PC-3 (cell line): ENCODE results near the gene COL9A3. TPM values are rescaled to one million over a fixed set of nuclear protein-coding genes. Genes with fewer than 3 reads are reported as not detected.

Experiments used
- ATAC-seq: fragments of 200-7000 bp; cut with Tn5 transposase; 2 replicates; pipeline ENCODE4 v1.9.1; 2020; ENCODE audit warnings: mild to moderate bottlenecking, moderate library complexity
- BruUV-seq: library from RNA; stranded (reverse); fragments of 400-500 nt; replicated peaks from 2 replicates; lab custom pipeline; 2021; lab: Mats Ljungman, UMichigan
- CTCF ChIA-PET: fragments of 300-600 bp; sonication (Branson Sonifier 250); formaldehyde crosslinking; loops from one replicate; lab custom pipeline; 2022; ENCODE audit warnings: antibody characterized with exemption; lab: Charles Lee
- POLR2A ChIA-PET: fragments of 300-600 bp; sonication (Branson Sonifier 250); formaldehyde crosslinking; loops from one replicate; lab custom pipeline; 2022; ENCODE audit warnings: antibody characterized with exemption; ENCODE audit not compliant: unreplicated experiment; lab: Charles Lee
- DNase-seq: peaks from one replicate; pipeline ENCODE4 v3.0.0-alpha.2; 2015
- H2AFZ ChIP-seq: fragments of 300-600 bp; sonication (generic); 2 replicates; pipeline ENCODE4 v1.6.0; 2016; ENCODE audit warnings: antibody characterized with exemption, low read length
- H3F3A ChIP-seq: fragments of 300-600 bp; sonication (generic); one replicate; pipeline ENCODE4 v1.6.0; 2017; ENCODE audit warnings: antibody characterized with exemption, low read length, control low read depth, mild to moderate bottlenecking; ENCODE audit not compliant: unreplicated experiment
- H3K27ac ChIP-seq: fragments of 300-600 bp; sonication (generic); 2 replicates; pipeline ENCODE4 v1.5.1; 2016; ENCODE audit warnings: mild to moderate bottlenecking, low read length
- H3K27me3 ChIP-seq: fragments of 300-600 bp; sonication (generic); 2 replicates; pipeline ENCODE4 v1.6.1; 2016; ENCODE audit warnings: low read length, mixed read lengths
- H3K36me3 ChIP-seq: fragments of 300-600 bp; sonication (generic); 2 replicates; pipeline ENCODE4 v1.6.1; 2016; ENCODE audit warnings: low read depth, mixed run types, low read length, mixed read lengths
- H3K4me1 ChIP-seq: fragments of 300-600 bp; sonication (generic); 2 replicates; pipeline ENCODE4 v1.5.1; 2016; ENCODE audit warnings: low read length; ENCODE audit not compliant: insufficient read depth
- H3K4me2 ChIP-seq: fragments of 300-600 bp; sonication (generic); 2 replicates; pipeline ENCODE4 v1.6.0; 2016; ENCODE audit warnings: low read length
- H3K4me3 ChIP-seq: fragments of 300-600 bp; sonication (generic); 2 replicates; pipeline ENCODE4 v1.5.1; 2016; ENCODE audit warnings: mild to moderate bottlenecking, low read length, mixed read lengths
- H3K79me2 ChIP-seq: fragments of 300-600 bp; sonication (generic); 2 replicates; pipeline ENCODE4 v1.6.1; 2017; ENCODE audit warnings: low read length, mixed read lengths
- H3K9ac ChIP-seq: fragments of 300-600 bp; sonication (generic); 2 replicates; pipeline ENCODE4 v1.6.0; 2016; ENCODE audit warnings: mild to moderate bottlenecking, low read length
- H3K9me2 ChIP-seq: fragments of 300-600 bp; sonication (generic); replicated peaks from 2 replicates; pipeline ENCODE4 v1.6.1; 2016; ENCODE audit warnings: mixed run types, low read length, mixed read lengths
- H3K9me3 ChIP-seq: fragments of 300-600 bp; sonication (generic); 2 replicates; pipeline ENCODE4 v1.6.1; 2016; ENCODE audit warnings: low read length, mixed read lengths
- H4K20me1 ChIP-seq: fragments of 300-600 bp; sonication (generic); 2 replicates; pipeline ENCODE4 v1.6.1; 2016; ENCODE audit warnings: low read length, mixed read lengths
- EZH2 ChIP-seq: fragments of 300-600 bp; sonication (generic); IDR thresholded peaks from one replicate; pipeline ENCODE4 v1.6.1; 2017; ENCODE audit warnings: antibody characterized with exemption, mild to moderate bottlenecking, low read length; ENCODE audit not compliant: unreplicated experiment
- EZH2phosphoT487 ChIP-seq: fragments of 300-600 bp; sonication (generic); IDR thresholded peaks from 2 replicates; pipeline ENCODE4 v1.6.1; 2018; ENCODE audit warnings: mild to moderate bottlenecking, antibody characterized with exemption, low read length, borderline replicate concordance
- intact Hi-C: fragments of 100-400 bp; cut with micrococcal nuclease; formaldehyde crosslinking; loops from 2 replicates; pipeline ENCODE4 v1.9.0; 2023
- total RNA-seq: library from RNA; depleted of rRNA; stranded (reverse); fragments of >200 nt; gene quantifications from 2 replicates; pipeline ENCODE4 v1.2.3, GENCODE V29; 2014
- TF ChIP-seq, protein P1 (sequence below): fragments of 300-600 bp; sonication (generic); conservative IDR thresholded peaks from 2 replicates; pipeline ENCODE4 v1.5.1; 2017; ENCODE audit warnings: antibody characterized with exemption, low read depth, mild to moderate bottlenecking, low read length

COL9A3 gene
- total RNA-seq, 1 experiment from 2014 or later: 14.3 TPM

GRCh38 chr20:62831361-62831788, 14.5 kb downstream of the COL9A3 start:
- no peaks in the 10 kb centered on the region for H3F3A ChIP-seq
- no peaks in the 10 kb centered on the region for H3K79me2 ChIP-seq
- H2AFZ ChIP-seq: no peak overlapping the region
- H3K9ac ChIP-seq: no peak overlapping the region
- H3K36me3 ChIP-seq: no peaks in the 10 kb centered on the region
- H3K9me2 ChIP-seq: no peaks in the 10 kb centered on the region
- no peaks in the 10 kb centered on the region for H3K9me3 ChIP-seq
- no TSS peak for BruUV-seq
- no peaks in the 10 kb centered on the region for H4K20me1 ChIP-seq
- H3K27ac ChIP-seq: no peak overlapping the region
- H3K4me1 ChIP-seq: peaks cover 25% of the 10 kb centered on the region
- intact Hi-C loops: no loop called here
- TF ChIP-seq EZH2phosphoT487 (no peak), EZH2 (no peak)
- TF ChIP-seq, protein P1, sequence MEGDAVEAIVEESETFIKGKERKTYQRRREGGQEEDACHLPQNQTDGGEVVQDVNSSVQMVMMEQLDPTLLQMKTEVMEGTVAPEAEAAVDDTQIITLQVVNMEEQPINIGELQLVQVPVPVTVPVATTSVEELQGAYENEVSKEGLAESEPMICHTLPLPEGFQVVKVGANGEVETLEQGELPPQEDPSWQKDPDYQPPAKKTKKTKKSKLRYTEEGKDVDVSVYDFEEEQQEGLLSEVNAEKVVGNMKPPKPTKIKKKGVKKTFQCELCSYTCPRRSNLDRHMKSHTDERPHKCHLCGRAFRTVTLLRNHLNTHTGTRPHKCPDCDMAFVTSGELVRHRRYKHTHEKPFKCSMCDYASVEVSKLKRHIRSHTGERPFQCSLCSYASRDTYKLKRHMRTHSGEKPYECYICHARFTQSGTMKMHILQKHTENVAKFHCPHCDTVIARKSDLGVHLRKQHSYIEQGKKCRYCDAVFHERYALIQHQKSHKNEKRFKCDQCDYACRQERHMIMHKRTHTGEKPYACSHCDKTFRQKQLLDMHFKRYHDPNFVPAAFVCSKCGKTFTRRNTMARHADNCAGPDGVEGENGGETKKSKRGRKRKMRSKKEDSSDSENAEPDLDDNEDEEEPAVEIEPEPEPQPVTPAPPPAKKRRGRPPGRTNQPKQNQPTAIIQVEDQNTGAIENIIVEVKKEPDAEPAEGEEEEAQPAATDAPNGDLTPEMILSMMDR: no peak
- no peak overlapping the region for H3K4me2 ChIP-seq
- H3K27me3 ChIP-seq: no peaks in the 10 kb centered on the region
- CTCF ChIA-PET: no interaction called here
- ATAC-seq: no peak
- DNase-seq: no peak
- no peak overlapping the region for H3K4me3 ChIP-seq
- POLR2A ChIA-PET: interaction anchor here (0.6 kb wide), 1 partner anchor 108 kb away, joined by 3 read pairs; no protein-coding TSS in a partner anchor

DNA sequence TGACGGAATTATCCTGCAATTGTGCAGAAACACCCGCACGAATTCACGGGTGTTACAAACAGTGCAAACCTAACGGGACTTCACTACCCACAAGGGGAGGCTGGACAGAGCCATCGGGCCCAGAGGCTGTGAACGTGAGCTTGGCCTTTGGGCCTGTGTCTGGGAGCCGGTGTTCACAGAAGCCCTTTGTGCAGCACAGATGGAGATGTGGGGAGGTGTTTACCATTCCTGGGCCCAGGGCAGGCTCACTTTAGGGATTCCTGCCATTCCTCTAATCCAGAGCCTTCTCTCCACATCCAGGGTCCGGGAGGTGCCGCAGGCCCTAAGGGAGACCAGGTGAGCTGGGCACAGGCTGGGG, 15.0 kb downstream of the COL9A3 start:
- ATAC-seq (peak; percentile 8), DNase-seq (no peak)
- H3K4me1 ChIP-seq: peaks cover 27% of the 10 kb centered on the region
- peak overlapping the region; percentile 65; the same call in 1 of the 2 replicates for H2AFZ ChIP-seq
- no TSS peak for BruUV-seq
- ChIA-PET POLR2A (interaction anchor here (0.6 kb wide), 1 partner anchor 108 kb away, joined by 3 read pairs; no protein-coding TSS in a partner anchor), CTCF (interaction anchor here (1.8 kb wide), 1 partner anchor 9 kb away, joined by 8 read pairs; no protein-coding TSS in a partner anchor)
- no peaks in the 10 kb centered on the region for H3K36me3 ChIP-seq
- no peaks in the 10 kb centered on the region for H3K79me2 ChIP-seq
- no peaks in the 10 kb centered on the region for H3K27me3 ChIP-seq
- no peaks in the 10 kb centered on the region for H4K20me1 ChIP-seq
- no peak for TF ChIP-seq EZH2phosphoT487
- TF ChIP-seq, protein P1: no peak
- TF ChIP-seq EZH2: no peak
- H3F3A ChIP-seq: no peaks in the 10 kb centered on the region
- H3K9me2 ChIP-seq: no peaks in the 10 kb centered on the region
- H3K4me3 ChIP-seq: peak overlapping the region; percentile 36; the same call in 1 of the 2 replicates
- H3K9ac ChIP-seq: no peak overlapping the region
- H3K9me3 ChIP-seq: no peaks in the 10 kb centered on the region
- H3K4me2 ChIP-seq: peak overlapping the region; percentile 72
- intact Hi-C loops: no loop called here
- no peak overlapping the region for H3K27ac ChIP-seq

- Histone ChIP-seq H3K4me1 (peaks cover 27% of the 10 kb centered on the region), H3K79me2 (no peaks in the 10 kb centered on the region), H4K20me1 (no peaks in the 10 kb centered on the region), H3K9me3 (no peaks in the 10 kb centered on the region), H3K4me3 (peak overlapping the region; percentile 36), H3K9ac (no peak overlapping the region), H3K4me2 (peak overlapping the region; percentile 72), H3K27me3 (no peaks in the 10 kb centered on the region), H3K9me2 (no peaks in the 10 kb centered on the region), H3K36me3 (no peaks in the 10 kb centered on the region), H3K27ac (no peak overlapping the region), H3F3A (no peaks in the 10 kb centered on the region), H2AFZ (peak overlapping the region; percentile 65)
- POLR2A ChIA-PET: interaction anchor here (0.6 kb wide), 1 partner anchor 107 kb away, joined by 3 read pairs; no protein-coding TSS in a partner anchor
- CTCF ChIA-PET: interaction anchor here (1.8 kb wide), 1 partner anchor 10 kb away, joined by 8 read pairs; no protein-coding TSS in a partner anchor
- intact Hi-C loops: no loop called here
- BruUV-seq: no TSS peak
- ATAC-seq (peak; percentile 72), DNase-seq (peak; percentile 76)
- TF ChIP-seq, protein P1: no peak
Measured at GRCh38 chr20:62832212-62832922, 15.5 kb downstream of the COL9A3 start.
